Left hindlimb (tissue), 1 donor: ENCODE measurements around the gene TCFL5.
A peak's percentile ranks its signal among the peaks of the same experiment; 100 is the strongest.

ENCODE experiments used
- DNase-seq: peaks from one replicate; pipeline ENCODE4 v3.0.0-alpha.2; 2018

The TCFL5 gene

GRCh38 chr20:62895539-62895938 is 33.9 kb upstream of the TCFL5 start:
- no peak for DNase-seq

- DNase-seq: no peak
Observed at GRCh38 chr20:62894261-62894660, 32.6 kb upstream of the TCFL5 start.

DNA sequence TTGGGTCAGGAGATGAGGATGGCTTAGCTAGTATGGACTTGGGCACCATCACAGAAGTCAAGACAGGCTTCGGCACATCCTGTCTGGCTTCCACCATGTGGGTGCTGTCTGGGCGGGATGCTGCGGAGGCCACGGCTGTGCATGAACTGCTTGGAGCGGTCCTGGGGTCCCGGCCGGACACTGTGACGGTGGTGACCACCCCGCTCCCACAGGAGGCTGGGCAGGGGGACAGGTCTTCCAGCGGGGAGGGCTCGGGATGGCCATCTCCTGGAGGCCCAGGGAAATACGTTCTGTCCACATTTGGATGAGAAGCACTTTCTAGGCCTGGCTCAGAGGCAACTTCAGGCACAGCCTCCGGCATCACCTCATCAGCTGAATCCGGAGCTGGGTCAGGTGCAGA is 32.1 kb upstream of the TCFL5 start:
- no peak for DNase-seq

- no peak for DNase-seq
Observed at GRCh38 chr20:62892348-62893304, 31.0 kb upstream of the TCFL5 start.

- DNase-seq: no peak
Observed at GRCh38 chr20:62891111-62891510, 29.5 kb upstream of the TCFL5 start.

- DNase-seq: no peak
Observed at GRCh38 chr20:62890444-62890843, 28.8 kb upstream of the TCFL5 start.

DNA sequence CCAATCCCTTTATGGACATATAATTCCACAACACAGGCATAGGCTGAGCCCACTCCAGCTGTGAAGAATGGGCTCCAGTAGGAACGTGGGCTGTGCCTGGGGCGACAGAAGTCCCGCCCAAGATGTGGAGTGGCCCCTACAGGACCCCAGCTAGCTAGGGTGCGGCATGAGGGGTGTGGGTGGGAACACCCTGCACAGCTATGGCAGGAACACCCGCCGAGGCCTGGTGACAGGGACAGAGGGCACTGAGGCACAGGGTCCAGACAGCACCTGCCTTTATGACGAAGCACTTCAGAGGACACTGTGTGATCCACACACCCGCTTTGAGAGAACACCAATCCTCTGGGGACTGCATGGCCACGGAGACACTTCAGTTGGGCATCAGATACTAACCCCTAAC is 28.2 kb upstream of the TCFL5 start:
- no peak for DNase-seq

GRCh38 chr20:62889411-62889810 is 27.8 kb upstream of the TCFL5 start:
- DNase-seq: no peak

DNA sequence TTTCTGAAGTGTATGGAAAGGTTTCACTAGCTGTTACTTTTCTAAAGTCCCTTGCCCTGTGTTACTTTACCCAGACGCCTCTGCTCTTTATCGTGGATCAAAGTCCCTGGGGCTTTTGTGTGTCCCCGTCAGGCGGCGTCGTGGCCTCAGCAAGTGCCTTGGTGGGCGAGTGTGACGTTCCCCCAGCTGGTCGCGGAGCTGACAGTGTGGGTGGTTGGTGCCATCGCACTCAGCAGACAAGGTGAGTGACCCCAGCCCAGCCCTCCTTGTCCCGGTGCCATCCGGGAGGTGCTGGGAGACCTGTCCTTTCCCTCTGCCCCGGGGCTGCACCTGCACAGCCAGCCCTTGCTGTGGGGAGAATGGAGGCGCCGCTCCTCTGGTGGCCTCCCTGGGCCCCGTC is 27.3 kb upstream of the TCFL5 start:
- DNase-seq: no peak

GRCh38 chr20:62888406-62888805 is 26.8 kb upstream of the TCFL5 start:
- DNase-seq: no peak

GRCh38 chr20:62887860-62888239 is 26.2 kb upstream of the TCFL5 start:
- DNase-seq: no peak

DNA sequence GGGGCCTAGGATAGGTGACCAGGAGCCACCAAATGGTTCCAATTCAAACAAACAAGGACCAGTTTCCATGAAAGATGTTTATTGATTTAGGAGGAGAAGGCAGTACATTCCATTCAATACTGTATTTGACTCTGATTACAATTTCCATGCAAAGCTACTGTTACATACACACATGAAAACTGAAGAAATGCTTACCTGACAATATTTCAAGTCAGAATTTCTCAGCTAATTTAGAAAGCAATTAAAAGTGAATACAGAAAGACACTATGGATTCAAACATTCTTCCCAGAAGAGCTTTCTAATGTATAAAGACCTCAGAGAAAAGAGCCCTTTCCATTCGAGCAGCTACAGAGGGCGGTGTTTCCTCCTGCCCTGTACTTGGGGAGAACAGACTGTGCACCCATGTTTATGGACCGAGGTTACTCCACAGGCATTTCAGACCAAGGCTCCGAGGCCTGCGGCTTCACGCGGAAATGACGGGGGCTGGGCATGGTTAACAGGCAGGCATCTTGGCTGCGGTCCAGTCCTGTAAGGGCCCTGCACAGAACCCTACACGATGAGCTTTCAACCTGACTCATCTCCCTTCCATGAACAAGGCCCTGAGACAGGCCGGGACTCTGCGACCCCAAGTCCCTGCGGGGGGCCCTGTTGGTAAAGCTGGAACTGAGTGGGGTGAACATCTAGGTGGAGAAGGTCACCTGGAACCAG is 25.7 kb upstream of the TCFL5 start:
- DNase-seq: peak; percentile 82

DNA sequence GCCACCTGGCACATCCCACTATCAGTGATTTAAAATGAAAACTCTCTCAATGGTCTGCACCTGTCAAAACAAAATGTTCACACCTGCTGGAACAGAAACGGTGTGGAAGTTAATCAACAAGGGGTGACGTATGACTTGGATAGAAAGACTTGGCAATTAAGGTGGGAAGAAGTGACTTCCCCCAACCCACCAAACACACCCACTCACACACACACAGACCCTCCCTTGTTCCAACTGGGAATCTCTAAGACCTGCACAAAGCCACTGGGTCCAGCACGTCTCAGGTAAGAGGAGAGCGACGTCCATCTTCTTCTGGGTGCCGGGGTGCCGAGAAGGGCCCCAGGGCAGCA is 25.1 kb upstream of the TCFL5 start:
- DNase-seq: no peak

GRCh38 chr20:62885896-62886708 is 24.5 kb upstream of the TCFL5 start:
- no peak for DNase-seq

GRCh38 chr20:62885046-62885895 is 23.6 kb upstream of the TCFL5 start:
- no peak for DNase-seq

DNA sequence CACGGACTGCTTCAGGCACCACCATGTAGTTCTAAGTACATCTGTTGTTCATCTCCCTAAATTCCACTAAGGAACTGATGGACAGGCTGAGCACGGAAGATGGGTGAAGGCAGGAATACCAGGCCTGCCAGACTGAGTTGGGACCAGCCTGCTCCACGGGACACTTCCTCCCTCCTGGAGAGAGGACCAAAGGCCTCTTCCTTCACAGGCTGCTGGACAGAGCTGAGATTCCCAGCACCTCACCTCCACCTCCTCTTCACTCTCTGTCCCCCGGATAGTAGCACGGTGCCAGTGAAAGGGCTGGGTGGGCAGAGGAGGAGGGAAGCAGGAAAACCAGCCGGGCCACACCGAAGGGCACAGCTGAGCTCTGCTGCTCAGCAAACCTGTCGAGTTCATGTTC is 22.9 kb upstream of the TCFL5 start:
- DNase-seq: no peak

GRCh38 chr20:62882426-62882825 is 20.8 kb upstream of the TCFL5 start:
- DNase-seq: no peak

GRCh38 chr20:62881662-62882395 is 20.2 kb upstream of the TCFL5 start:
- no peak for DNase-seq

GRCh38 chr20:62880935-62881661 is 19.5 kb upstream of the TCFL5 start:
- DNase-seq: no peak

- no peak for DNase-seq
Observed at GRCh38 chr20:62880147-62880934, 18.7 kb upstream of the TCFL5 start.
